GM19438 (cell line): ENCODE data around the gene OLIG3.

Source experiments
- ATAC-seq: cut with Tn5 transposase; IDR thresholded peaks from one replicate; pipeline ENCODE4 v1.9.1; 2021; ENCODE audit warnings: low read depth; ENCODE audit not compliant: unreplicated experiment

Gene OLIG3

GRCh38 chr6:137473598-137473997 is 20.6 kb downstream of the OLIG3 start:
- ATAC-seq, result no peak

- no peak for ATAC-seq
Measured at GRCh38 chr6:137472641-137473137, 21.5 kb downstream of the OLIG3 start.

- ATAC-seq, result no peak
Measured at GRCh38 chr6:137471986-137472385, 22.2 kb downstream of the OLIG3 start.

GRCh38 chr6:137471497-137471896 is 22.7 kb downstream of the OLIG3 start:
- ATAC-seq, result no peak

GRCh38 chr6:137467211-137467610 is 27.0 kb downstream of the OLIG3 start:
- no peak for ATAC-seq

- ATAC-seq, result no peak
Measured at GRCh38 chr6:137465378-137466009, 28.7 kb downstream of the OLIG3 start.

GRCh38 chr6:137452333-137452894 is 41.8 kb downstream of the OLIG3 start:
- no peak for ATAC-seq

- no peak for ATAC-seq
Measured at GRCh38 chr6:137443901-137444300, 50.3 kb downstream of the OLIG3 start.
